HUES6 (cell line): ENCODE results near the gene WDR33.
"Not testable (repeated sequence)": the region's sequence is repeated elsewhere in the genome, so short reads cannot be mapped to it uniquely, and the experiment has no call there.

Experiments
- H3K27ac ChIP-seq: 2 replicates; pipeline ENCODE4 v1.7.0; 2013; ENCODE audit warnings: low read depth, mild to moderate bottlenecking, low read length, inconsistent platforms
- H3K27me3 ChIP-seq: 2 replicates; pipeline ENCODE4 v1.6.1; 2013; ENCODE audit warnings: low read length; ENCODE audit not compliant: control insufficient read depth, insufficient read depth
- H3K36me3 ChIP-seq: 2 replicates; pipeline ENCODE4 v1.6.1; 2013; ENCODE audit warnings: low read length; ENCODE audit not compliant: control insufficient read depth, insufficient read depth
- H3K4me1 ChIP-seq: 2 replicates; pipeline ENCODE4 v1.6.1; 2013; ENCODE audit warnings: low read length; ENCODE audit not compliant: control insufficient read depth, insufficient read depth
- H3K4me3 ChIP-seq: 2 replicates; pipeline ENCODE4 v1.5.1; 2013; ENCODE audit warnings: low read depth, low read length
- H3K9ac ChIP-seq: one replicate; pipeline ENCODE4 v1.6.1; 2013; ENCODE audit warnings: mild to moderate bottlenecking, low read length
- H3K9me3 ChIP-seq: 2 replicates; pipeline ENCODE4 v1.6.1; 2013; ENCODE audit warnings: low read depth, low read length; ENCODE audit not compliant: control insufficient read depth, insufficient read depth

The WDR33 gene

GRCh38 chr2:127807678-127808353 is 3.2 kb downstream of the WDR33 start:
- Histone ChIP-seq H3K27ac (no peak overlapping the region), H3K9ac (no peak overlapping the region), H3K4me3 (no peak overlapping the region), H3K4me1 (peaks cover 11% of the 10 kb centered on the region), H3K36me3 (no peaks in the 10 kb centered on the region), H3K27me3 (no peaks in the 10 kb centered on the region), H3K9me3 (no peaks in the 10 kb centered on the region)

- H3K4me1 ChIP-seq, result peaks cover 11% of the 10 kb centered on the region
Measured at GRCh38 chr2:127806860-127807259, 4.1 kb downstream of the WDR33 start.

GRCh38 chr2:127805491-127805890 is 5.5 kb downstream of the WDR33 start:
- Histone ChIP-seq H3K36me3 (peaks cover 3% of the 10 kb centered on the region; the same call in 1 of the 2 replicates), H3K27me3 (no peaks in the 10 kb centered on the region), H3K9me3 (no peaks in the 10 kb centered on the region), H3K27ac (no peak overlapping the region), H3K9ac (no peak overlapping the region), H3K4me1 (peaks cover 11% of the 10 kb centered on the region), H3K4me3 (no peak overlapping the region)

More at GRCh38 chr2:127806860-127807259, 4.1 kb downstream of the WDR33 start:
- not testable (repeated sequence) for H3K36me3 ChIP-seq, H3K27ac ChIP-seq, H3K9ac ChIP-seq, H3K4me3 ChIP-seq, H3K9me3 ChIP-seq, H3K27me3 ChIP-seq

- Histone ChIP-seq H3K9me3 (no peaks in the 10 kb centered on the region), H3K4me3 (no peak overlapping the region), H3K36me3 (peaks cover 9% of the 10 kb centered on the region), H3K27me3 (no peaks in the 10 kb centered on the region), H3K4me1 (no peaks in the 10 kb centered on the region), H3K27ac (no peak overlapping the region), H3K9ac (no peak overlapping the region)
Measured at GRCh38 chr2:127799926-127800325, 11.0 kb downstream of the WDR33 start.

GRCh38 chr2:127796389-127796788 is 14.6 kb downstream of the WDR33 start:
- peaks cover under 1% of the 10 kb centered on the region; the same call in 1 of the 2 replicates for H3K9me3 ChIP-seq
- H3K36me3 ChIP-seq, result peaks cover 9% of the 10 kb centered on the region
- no peak overlapping the region for H3K4me3 ChIP-seq
- no peak overlapping the region for H3K27ac ChIP-seq
- no peaks in the 10 kb centered on the region for H3K4me1 ChIP-seq
- no peak overlapping the region for H3K9ac ChIP-seq
- no peaks in the 10 kb centered on the region for H3K27me3 ChIP-seq

GRCh38 chr2:127794901-127795300 is 16.1 kb downstream of the WDR33 start:
- peaks cover 13% of the 10 kb centered on the region; the same call in 1 of the 2 replicates for H3K9me3 ChIP-seq
- H3K4me1 ChIP-seq, H3K36me3 ChIP-seq, H3K4me3 ChIP-seq, H3K27ac ChIP-seq, H3K9ac ChIP-seq, H3K27me3 ChIP-seq: not testable (repeated sequence)

- no peaks in the 10 kb centered on the region for H3K4me1 ChIP-seq
- peaks cover 5% of the 10 kb centered on the region for H3K36me3 ChIP-seq
- peaks cover 14% of the 10 kb centered on the region; the same call in 1 of the 2 replicates for H3K9me3 ChIP-seq
- H3K9ac ChIP-seq, result no peak overlapping the region
- no peaks in the 10 kb centered on the region for H3K27me3 ChIP-seq
- no peak overlapping the region for H3K4me3 ChIP-seq
- H3K27ac ChIP-seq, result no peak overlapping the region
Measured at GRCh38 chr2:127792805-127793204, 18.2 kb downstream of the WDR33 start.

GRCh38 chr2:127790694-127791529 is 20.1 kb downstream of the WDR33 start:
- Histone ChIP-seq H3K4me3 (no peak overlapping the region), H3K9ac (no peak overlapping the region), H3K27me3 (no peaks in the 10 kb centered on the region), H3K4me1 (no peaks in the 10 kb centered on the region), H3K36me3 (peaks cover 7% of the 10 kb centered on the region), H3K9me3 (peaks cover 14% of the 10 kb centered on the region; the same call in 1 of the 2 replicates), H3K27ac (no peak overlapping the region)

- Histone ChIP-seq H3K36me3 (peaks cover 13% of the 10 kb centered on the region), H3K9ac (no peak overlapping the region), H3K4me1 (no peaks in the 10 kb centered on the region), H3K27ac (no peak overlapping the region), H3K9me3 (peaks cover 12% of the 10 kb centered on the region; the same call in 1 of the 2 replicates), H3K4me3 (no peak overlapping the region), H3K27me3 (no peaks in the 10 kb centered on the region)
Measured at GRCh38 chr2:127786048-127786809, 24.7 kb downstream of the WDR33 start.

- Histone ChIP-seq H3K36me3 (peaks cover 12% of the 10 kb centered on the region), H3K9me3 (peaks cover 2% of the 10 kb centered on the region; the same call in 1 of the 2 replicates), H3K4me3 (no peak overlapping the region), H3K27me3 (no peaks in the 10 kb centered on the region), H3K9ac (no peak overlapping the region), H3K27ac (no peak overlapping the region), H3K4me1 (no peaks in the 10 kb centered on the region)
Measured at GRCh38 chr2:127784965-127785518, 25.9 kb downstream of the WDR33 start.
